22Rv1 (cell line): ENCODE results near the gene DCC.

ENCODE experiments used
- H3K27ac ChIP-seq: fragments of 450-650 bp; 2 replicates; pipeline ENCODE4 v1.5.1; 2017
- ZFX ChIP-seq: fragments of 450-650 bp; IDR thresholded peaks from 2 replicates; pipeline ENCODE4 v1.6.1; 2017; ENCODE audit warnings: antibody characterized with exemption, borderline replicate concordance
- TF ChIP-seq, protein P1 (sequence below): fragments of 450-650 bp; IDR thresholded peaks from 2 replicates; pipeline ENCODE4 v1.5.1; 2017; ENCODE audit warnings: mild to moderate bottlenecking

The DCC gene

DNA sequence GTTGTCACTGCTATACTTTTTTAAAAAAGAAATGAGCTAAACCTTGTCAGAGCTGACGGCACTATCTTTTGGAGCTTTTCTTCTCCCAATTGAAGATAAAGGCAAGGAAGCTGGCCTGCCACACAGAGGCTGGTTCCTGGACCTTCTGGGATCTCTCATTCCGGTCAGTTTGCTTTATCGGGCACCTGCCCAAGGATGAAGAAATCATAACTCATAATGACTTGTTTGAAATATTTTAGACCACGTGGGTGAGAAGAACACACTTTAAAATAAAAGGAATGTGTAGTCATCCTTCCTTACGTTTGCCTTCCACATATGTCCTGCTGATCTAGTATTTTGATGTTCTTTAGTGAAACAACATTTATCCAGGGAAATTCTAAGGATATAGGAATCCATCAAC, 535.7 kb downstream of the DCC start:
- TF ChIP-seq, protein P1, sequence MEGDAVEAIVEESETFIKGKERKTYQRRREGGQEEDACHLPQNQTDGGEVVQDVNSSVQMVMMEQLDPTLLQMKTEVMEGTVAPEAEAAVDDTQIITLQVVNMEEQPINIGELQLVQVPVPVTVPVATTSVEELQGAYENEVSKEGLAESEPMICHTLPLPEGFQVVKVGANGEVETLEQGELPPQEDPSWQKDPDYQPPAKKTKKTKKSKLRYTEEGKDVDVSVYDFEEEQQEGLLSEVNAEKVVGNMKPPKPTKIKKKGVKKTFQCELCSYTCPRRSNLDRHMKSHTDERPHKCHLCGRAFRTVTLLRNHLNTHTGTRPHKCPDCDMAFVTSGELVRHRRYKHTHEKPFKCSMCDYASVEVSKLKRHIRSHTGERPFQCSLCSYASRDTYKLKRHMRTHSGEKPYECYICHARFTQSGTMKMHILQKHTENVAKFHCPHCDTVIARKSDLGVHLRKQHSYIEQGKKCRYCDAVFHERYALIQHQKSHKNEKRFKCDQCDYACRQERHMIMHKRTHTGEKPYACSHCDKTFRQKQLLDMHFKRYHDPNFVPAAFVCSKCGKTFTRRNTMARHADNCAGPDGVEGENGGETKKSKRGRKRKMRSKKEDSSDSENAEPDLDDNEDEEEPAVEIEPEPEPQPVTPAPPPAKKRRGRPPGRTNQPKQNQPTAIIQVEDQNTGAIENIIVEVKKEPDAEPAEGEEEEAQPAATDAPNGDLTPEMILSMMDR, result no peak
- TF ChIP-seq ZFX, result no peak
- H3K27ac ChIP-seq, result no peak overlapping the region

DNA sequence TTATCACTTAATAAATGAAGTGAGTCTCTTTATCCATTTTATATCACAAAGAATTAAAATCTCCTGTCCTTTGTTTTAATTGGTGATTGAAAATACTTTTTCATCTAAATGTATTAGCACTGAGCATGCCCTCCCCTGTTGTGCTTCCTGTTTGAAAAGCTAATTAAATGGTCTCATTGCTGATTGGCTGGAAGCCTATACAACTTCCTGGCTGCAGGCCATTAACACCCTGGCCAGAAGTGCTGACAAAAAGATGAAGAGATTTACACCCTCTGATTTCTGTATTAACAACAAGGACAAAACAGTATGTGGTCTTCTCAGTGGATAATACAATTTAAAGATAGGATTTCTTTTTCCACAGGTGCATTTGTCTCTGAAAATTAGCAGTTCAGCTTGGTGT, 548.0 kb downstream of the DCC start:
- no peak for TF ChIP-seq ZFX
- TF ChIP-seq, protein P1, result no peak
- no peak overlapping the region for H3K27ac ChIP-seq

DNA sequence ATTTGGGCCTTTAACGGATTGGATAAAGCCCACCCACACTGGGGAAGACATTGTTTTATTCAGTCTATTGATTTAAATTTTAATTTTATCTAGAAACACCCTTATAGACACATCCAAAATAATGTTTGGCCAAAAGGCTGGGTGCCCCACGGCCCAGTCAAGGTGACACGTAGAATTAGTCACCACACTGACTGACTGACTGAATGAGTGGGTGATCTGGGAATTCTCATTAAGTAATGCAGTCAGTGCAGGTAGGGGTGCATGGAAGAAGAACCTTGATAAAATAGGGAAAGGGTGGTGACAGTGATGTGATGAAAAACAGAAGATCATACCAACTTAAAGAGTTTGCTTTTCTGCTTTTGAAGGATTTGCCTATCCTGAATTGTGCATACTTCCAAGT, 554.8 kb downstream of the DCC start:
- no peak for TF ChIP-seq ZFX
- TF ChIP-seq, protein P1, result no peak

DNA sequence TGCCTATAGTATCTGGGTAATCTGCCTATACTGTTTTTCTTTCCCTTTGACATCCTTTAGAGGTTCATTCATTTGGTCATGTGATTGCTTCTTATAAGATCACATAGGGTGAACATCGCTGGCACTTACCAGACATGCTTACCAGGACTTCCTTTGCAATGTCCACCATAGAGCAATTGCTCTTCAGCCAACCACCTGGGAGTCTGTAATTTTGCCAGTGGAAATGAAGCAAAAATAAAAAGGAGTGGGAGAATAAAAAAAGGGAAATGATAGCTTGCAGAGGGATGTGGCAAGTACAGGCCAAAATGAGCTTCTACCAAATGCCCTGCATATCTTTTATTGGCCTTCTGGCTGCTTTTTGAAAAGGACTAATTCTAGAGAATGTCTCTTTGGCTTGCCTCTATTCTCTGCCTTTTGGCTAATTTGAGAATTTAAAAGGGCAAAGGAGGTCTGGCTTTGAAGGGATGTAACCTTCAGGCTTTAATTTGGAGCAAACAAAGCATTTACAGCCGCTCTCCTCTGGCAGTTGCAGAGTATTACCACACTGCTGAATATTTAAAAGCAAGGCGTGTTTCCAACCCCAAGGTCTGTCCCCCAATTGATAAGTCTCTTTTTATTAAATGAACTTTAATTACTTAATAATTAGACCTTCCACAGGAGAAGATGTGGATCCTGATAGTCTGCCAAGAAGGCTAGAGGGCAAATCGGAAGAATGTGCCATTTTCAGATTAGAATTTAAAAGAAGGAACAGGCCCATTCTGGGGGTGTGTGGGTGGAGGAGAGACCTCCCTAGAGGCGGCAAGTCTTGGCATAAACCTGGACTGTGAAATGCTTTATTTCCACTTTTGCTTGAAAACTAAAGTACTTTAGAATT, 557.9 kb downstream of the DCC start:
- no peak for TF ChIP-seq ZFX
- TF ChIP-seq, protein P1, result no peak

More for the DNA sequence above, 554.8 kb downstream of the DCC start:
- H3K27ac ChIP-seq, result no peak overlapping the region

DNA sequence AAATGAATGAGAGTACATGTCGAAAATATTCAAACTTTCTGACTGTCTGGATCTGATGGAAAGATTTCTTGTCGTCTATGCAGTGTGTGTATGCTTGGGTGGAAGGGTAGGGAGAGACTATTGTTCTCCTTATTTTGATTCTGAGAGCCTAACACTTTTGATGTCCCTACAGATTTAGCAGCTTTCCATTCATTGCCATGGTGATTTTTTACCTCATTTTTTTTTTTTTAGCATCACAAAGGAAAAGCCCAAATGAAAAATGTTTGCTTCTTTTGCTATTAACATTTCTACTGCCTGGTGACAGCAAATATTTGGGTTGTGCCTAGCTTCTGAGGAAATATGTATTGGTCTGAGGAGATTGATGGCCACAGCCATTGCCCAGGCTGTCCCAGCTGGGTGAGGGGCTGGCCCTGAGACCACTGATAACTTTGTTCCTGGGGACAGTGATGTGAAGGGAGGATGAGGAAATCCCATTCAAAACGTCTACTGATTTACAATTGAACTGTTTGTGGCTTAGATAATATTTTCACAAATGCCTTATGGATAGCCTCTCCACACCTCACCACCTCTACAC, 558.6 kb downstream of the DCC start:
- no peak overlapping the region for H3K27ac ChIP-seq
- no peak for TF ChIP-seq ZFX
- TF ChIP-seq, protein P1, result no peak

More for the DNA sequence above, 557.9 kb downstream of the DCC start:
- H3K27ac ChIP-seq, result no peak overlapping the region

DNA sequence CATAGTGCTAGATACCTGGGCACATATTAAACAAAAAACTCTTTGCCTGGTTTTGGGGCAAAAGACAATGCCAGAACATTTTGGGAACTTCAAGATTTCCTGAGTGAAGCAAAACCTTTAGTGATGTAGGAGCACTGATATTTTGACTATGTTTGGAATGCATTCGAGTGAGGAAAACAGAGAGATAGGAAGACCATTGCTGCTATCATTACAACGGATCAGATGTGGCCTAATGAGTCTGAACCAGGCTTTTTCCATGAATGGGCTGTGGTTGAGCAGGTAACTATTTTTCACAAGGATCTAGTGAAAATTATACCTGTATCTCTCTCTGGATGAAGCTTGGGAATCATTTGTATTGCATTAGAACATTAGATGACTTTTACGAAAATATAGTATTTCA, 562.2 kb downstream of the DCC start:
- no peak overlapping the region for H3K27ac ChIP-seq
- TF ChIP-seq, protein P1, result no peak
- no peak for TF ChIP-seq ZFX

DNA sequence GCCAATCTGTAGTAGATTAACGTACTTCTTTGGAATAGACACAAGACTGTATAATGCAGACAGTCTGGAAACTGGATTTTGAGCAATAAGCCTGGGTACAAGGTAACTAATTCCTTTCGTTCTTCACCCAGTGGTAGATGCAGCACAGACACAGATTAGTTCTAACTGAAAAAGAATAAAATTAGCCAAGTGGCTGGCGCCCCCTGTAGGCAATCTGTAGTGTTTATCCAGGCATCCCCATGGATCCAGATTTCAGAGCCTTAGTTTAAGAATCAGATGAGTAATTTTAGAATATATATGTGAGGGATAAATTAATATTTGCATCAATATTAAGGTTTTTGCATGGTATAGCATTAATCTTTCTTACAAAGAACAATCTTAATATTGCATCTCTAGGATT, 563.9 kb downstream of the DCC start:
- H3K27ac ChIP-seq, result no peak overlapping the region
- TF ChIP-seq, protein P1, result peak; percentile 88
- TF ChIP-seq ZFX, result no peak
